Esophagus squamous epithelium (tissue), 5 donors: ENCODE data around the gene TMEM80. TPM values are rescaled to one million over a fixed set of nuclear protein-coding genes. Genes with fewer than 3 reads are reported as not detected.

Source experiments
- DNase-seq: peaks from one replicate; lab custom pipeline; 2025; lab: John Stamatoyannopoulos, UW
- H3K27ac ChIP-seq, 4 donors: fragments of 200-600 bp; sonication (generic); one replicate each; pipeline ENCODE4 v1.5.1; 2016 to 2019; ENCODE audit warnings: mild to moderate bottlenecking in 1 of 4
- H3K27me3 ChIP-seq, 4 donors: fragments of 200-600 bp; sonication (generic); 1 replicate in 3 of 4; 2 replicates in 1 of 4; pipeline versions ENCODE4 v1.5.1 to v1.6.0; 2017 to 2021; ENCODE audit warnings: antibody characterized with exemption in 1 of 4
- H3K36me3 ChIP-seq, 3 donors: fragments of 200-600 bp; sonication (generic); one replicate each; pipeline ENCODE4 v1.5.1; 2016 to 2019
- H3K4me1 ChIP-seq, 3 donors: fragments of 200-600 bp; sonication (generic); one replicate each; pipeline ENCODE4 v1.5.1; 2017 to 2019
- H3K4me3 ChIP-seq, 4 donors: fragments of 200-600 bp; sonication (generic); 1 replicate in 3 of 4; 2 replicates in 1 of 4; pipeline ENCODE4 v1.5.1; 2016 to 2019; ENCODE audit warnings: mild to moderate bottlenecking in 2 of 4, moderate library complexity in 1 of 4
- H3K9me3 ChIP-seq, 3 donors: fragments of 200-600 bp; sonication (generic); one replicate each; pipeline ENCODE4 v1.5.1; 2016 to 2019
- CTCF ChIP-seq, 6 experiments: fragments of 450-650 bp in 4 of 6; fragments of 200-600 bp in 2 of 6; sonication (generic) in 2 of 6; IDR thresholded peaks; one replicate each; pipeline ENCODE4 v1.5.1; 2016 to 2019; ENCODE audit warnings: antibody characterized with exemption in 6 of 6, mild to moderate bottlenecking in 4 of 6, moderate library complexity in 4 of 6
- POLR2A ChIP-seq, 4 donors: fragments of 450-650 bp; IDR thresholded peaks; one replicate each; pipeline ENCODE4 v1.6.1; 2017; ENCODE audit warnings: antibody characterized with exemption in 4 of 4, mild to moderate bottlenecking in 4 of 4, moderate library complexity in 3 of 4
- WGBS, 2 donors: methylation state at CpG; one replicate each; pipeline ENCODE4 v1.1.5; 2018; 5-methylcytosine and 5-hydroxymethylcytosine counted together
- intact Hi-C: fragments of 100-400 bp; cut with DNase I; formaldehyde crosslinking; loops from one replicate; pipeline ENCODE4 v1.15.0; 2022
- total RNA-seq, 4 donors: library from RNA; depleted of rRNA; stranded (reverse); fragments of >200 nt; gene quantifications; one replicate each; pipeline ENCODE4 v1.1.0, GENCODE V29; 2016
- donor health status: DM: yes; HTN: yes; CAD: no.

Gene TMEM80
- total RNA-seq, 4 donors from 2014 or later: 16.1 to 55.3 (median 18.1) TPM

DNA sequence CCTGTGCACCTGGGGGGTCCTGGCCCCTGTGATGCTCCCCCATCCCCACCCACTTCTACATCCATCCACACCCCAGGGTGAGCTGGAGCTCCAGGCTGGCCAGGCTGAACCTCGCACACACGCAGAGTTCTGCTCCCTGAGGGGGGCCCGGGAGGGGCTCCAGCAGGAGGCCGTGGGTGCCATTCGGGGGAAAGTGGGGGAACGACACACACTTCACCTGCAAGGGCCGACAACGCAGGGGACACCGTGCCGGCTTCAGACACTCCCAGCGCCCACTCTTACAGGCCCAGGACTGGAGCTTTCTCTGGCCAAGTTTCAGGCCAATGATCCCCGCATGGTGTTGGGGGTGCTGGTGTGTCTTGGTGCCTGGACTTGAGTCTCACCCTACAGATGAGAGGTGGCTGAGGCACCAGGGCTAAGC is 31.7 kb downstream of the TMEM80 start:
- DNase-seq: no peak
- 87% methylated on average over 12 of the region's 12 CpGs; no CpG with 5 or more reads in 1 of the 2 donors for WGBS, 2 donors
- Histone ChIP-seq H3K4me3 (no peak overlapping the region), H3K27me3 (peaks cover 0 to 60% (median 0%) of the 10 kb centered on the region in 4 donors), H3K9me3 (no peaks in the 10 kb centered on the region), H3K4me1 (peaks cover 33 to 68% (median 45%) of the 10 kb centered on the region in 3 donors), H3K36me3 (peaks cover 0 to 37% (median 8%) of the 10 kb centered on the region in 3 donors), H3K27ac (peak overlapping the region; percentile 75 to 88 (median 78))
- intact Hi-C loops: loop anchor here (10.0 kb wide), 1 partner anchor 62 kb away; no protein-coding TSS in a partner anchor
- TF ChIP-seq CTCF (IDR thresholded peaks at IDR 0.05): no peak

- H3K36me3 ChIP-seq: peaks cover 0 to 28% (median 8%) of the 10 kb centered on the region in 3 donors
- peak overlapping the region; percentile 75 to 88 (median 78) for H3K27ac ChIP-seq
- peak; percentile 96 to 99 (median 98) for TF ChIP-seq CTCF (IDR thresholded peaks at IDR 0.05)
- no peak for TF ChIP-seq POLR2A (IDR thresholded peaks at IDR 0.05)
- H3K4me1 ChIP-seq: peaks cover 33 to 60% (median 45%) of the 10 kb centered on the region in 3 donors
- DNase-seq: no peak
- WGBS, 2 donors: 51 to 90% methylated on average over 2 to 8 of the region's 31 CpGs
- H3K9me3 ChIP-seq: no peaks in the 10 kb centered on the region
- intact Hi-C loops: loop anchor here (10.0 kb wide), 1 partner anchor 63 kb away; no protein-coding TSS in a partner anchor
- peaks cover 0 to 52% (median 0%) of the 10 kb centered on the region in 4 donors for H3K27me3 ChIP-seq
- no peak overlapping the region for H3K4me3 ChIP-seq
Observed at GRCh38 chr11:727859-728748, 32.5 kb downstream of the TMEM80 start.

DNA sequence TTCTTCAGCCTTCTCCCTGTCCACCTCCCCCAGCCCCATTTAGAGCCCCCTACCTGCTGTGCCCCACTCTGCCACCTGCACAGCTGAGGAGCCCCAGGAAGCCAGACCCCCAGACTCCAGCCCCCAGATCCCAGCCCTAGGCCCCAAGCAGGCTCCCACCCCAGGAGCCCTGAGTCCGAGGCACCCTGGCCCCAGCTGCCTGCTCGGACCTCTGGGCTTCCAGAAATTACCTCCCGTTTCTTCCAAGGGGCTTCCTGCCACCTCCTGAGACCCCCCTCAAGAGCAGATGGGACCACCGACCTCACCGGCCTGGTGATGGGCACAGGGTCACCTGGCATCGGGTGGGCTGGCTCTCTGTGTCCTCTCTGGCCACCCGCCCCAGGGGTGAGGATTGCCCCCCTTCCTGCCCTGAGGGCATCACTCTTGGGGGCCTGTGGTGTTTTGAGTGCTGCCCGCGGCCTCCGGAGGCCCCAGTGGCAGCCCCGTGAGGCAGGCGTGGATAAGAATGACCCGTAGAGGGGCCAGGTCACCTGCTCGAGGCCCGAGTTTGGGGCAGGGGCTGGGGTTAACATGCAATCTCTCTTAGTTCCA is 33.4 kb downstream of the TMEM80 start:
- H3K4me1 ChIP-seq: peaks cover 33 to 58% (median 45%) of the 10 kb centered on the region in 3 donors
- H3K4me3 ChIP-seq: no peak overlapping the region
- TF ChIP-seq POLR2A (IDR thresholded peaks at IDR 0.05) (no peak), CTCF (IDR thresholded peaks at IDR 0.05) (no peak)
- WGBS, 2 donors: 78% methylated on average over 13 of the region's 15 CpGs; no CpG with 5 or more reads in 1 of the 2 donors
- intact Hi-C loops: loop anchor here (10.0 kb wide), 1 partner anchor 64 kb away; no protein-coding TSS in a partner anchor
- peaks cover 0 to 20% (median 2%) of the 10 kb centered on the region in 3 donors for H3K36me3 ChIP-seq
- H3K9me3 ChIP-seq: no peaks in the 10 kb centered on the region
- peak overlapping the region; percentile 3 to 88 (median 68) for H3K27ac ChIP-seq
- peaks cover 0 to 50% (median 0%) of the 10 kb centered on the region in 4 donors for H3K27me3 ChIP-seq
- no peak for DNase-seq

DNA sequence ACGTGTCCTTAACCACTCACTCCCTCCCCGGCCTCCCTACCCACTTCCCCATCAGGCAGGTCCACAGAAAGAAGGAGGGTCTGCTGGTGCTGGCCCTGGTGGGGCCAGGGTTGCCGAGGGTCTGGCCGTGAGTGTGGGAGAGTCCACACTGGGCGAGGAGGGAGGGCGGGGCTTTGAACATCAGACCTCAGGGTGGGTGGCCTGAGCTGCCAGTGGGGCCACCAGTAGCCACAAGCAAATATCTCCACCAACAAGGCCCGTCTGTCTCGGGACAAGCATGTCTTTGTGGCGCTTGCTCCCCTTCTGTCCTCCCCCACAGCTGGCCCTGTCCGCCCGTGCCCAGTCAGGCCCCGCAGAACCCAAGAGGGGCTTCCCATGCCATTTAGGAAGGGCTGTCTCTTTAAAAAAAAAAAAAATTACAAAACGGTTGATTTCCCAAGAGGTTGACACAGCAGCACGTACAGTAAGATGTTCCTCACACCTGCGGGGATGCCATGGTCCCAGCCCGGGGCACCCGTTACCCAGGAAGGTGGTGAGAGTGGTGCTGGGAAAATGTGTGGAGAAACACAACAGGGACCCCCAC is 34.0 kb downstream of the TMEM80 start:
- H3K9me3 ChIP-seq: no peaks in the 10 kb centered on the region
- TF ChIP-seq CTCF (IDR thresholded peaks at IDR 0.05): no peak
- no peak for TF ChIP-seq POLR2A (IDR thresholded peaks at IDR 0.05)
- peaks cover 33 to 53% (median 45%) of the 10 kb centered on the region in 3 donors for H3K4me1 ChIP-seq
- peak overlapping the region in 3 of 4 donors; percentile 3 to 88 (median 62) for H3K27ac ChIP-seq
- H3K36me3 ChIP-seq: peaks cover 0 to 14% (median 0%) of the 10 kb centered on the region in 3 donors
- WGBS, 2 donors: 23 to 27% methylated on average over 3 to 5 of the region's 17 CpGs
- peaks cover 0 to 44% (median 0%) of the 10 kb centered on the region in 4 donors for H3K27me3 ChIP-seq
- H3K4me3 ChIP-seq: no peak overlapping the region
- intact Hi-C loops: loop anchor here (10.0 kb wide), 1 partner anchor 65 kb away; no protein-coding TSS in a partner anchor
- DNase-seq: no peak
